A673 (cell line): ENCODE data around the gene ZNF76. TPM values are rescaled to one million over a fixed set of nuclear protein-coding genes. Genes with fewer than 3 reads are reported as not detected.

ENCODE experiments used
- BruUV-seq: library from RNA; stranded (reverse); fragments of 400-500 nt; replicated peaks from 2 replicates; lab custom pipeline; 2021; lab: Mats Ljungman, UMichigan
- CTCF ChIA-PET: fragments of 300-600 bp; sonication (Branson Sonifier 250); formaldehyde crosslinking; loops from one replicate; lab custom pipeline; 2022; ENCODE audit warnings: antibody characterized with exemption; lab: Charles Lee
- POLR2A ChIA-PET: fragments of 300-600 bp; sonication (Branson Sonifier 250); formaldehyde crosslinking; loops from one replicate; lab custom pipeline; 2022; ENCODE audit warnings: antibody characterized with exemption; ENCODE audit not compliant: low non-redundant PET; lab: Charles Lee
- DNase-seq: peaks from one replicate; pipeline ENCODE4 v3.0.0-alpha.2; 2015; ENCODE audit warnings: low spot score
- H3K27ac ChIP-seq: fragments of 200-600 bp; sonication (generic); 2 replicates; pipeline ENCODE4 v1.5.1; 2016; ENCODE audit warnings: mixed run types, low read depth, mild to moderate bottlenecking, mixed read lengths, antibody characterized with exemption, low read length; ENCODE audit not compliant: poor library complexity, severe bottlenecking
- H3K27me3 ChIP-seq: fragments of 200-600 bp; sonication (generic); replicated peaks from 2 replicates; pipeline ENCODE4 v1.6.1; 2017; ENCODE audit warnings: mixed run types, low read depth, mild to moderate bottlenecking, mixed read lengths, antibody characterized with exemption, low read length; ENCODE audit not compliant: insufficient read depth, poor library complexity
- H3K36me3 ChIP-seq: fragments of 200-600 bp; sonication (generic); 2 replicates; pipeline ENCODE4 v1.6.1; 2016; ENCODE audit warnings: mixed run types, mild to moderate bottlenecking, mixed read lengths, antibody characterized with exemption, low read length; ENCODE audit not compliant: insufficient read depth, poor library complexity, severe bottlenecking
- H3K4me1 ChIP-seq: fragments of 200-600 bp; sonication (generic); 2 replicates; pipeline ENCODE4 v1.6.1; 2017; ENCODE audit warnings: mixed run types, mild to moderate bottlenecking, mixed read lengths, antibody characterized with exemption, low read length; ENCODE audit not compliant: insufficient read depth, poor library complexity, severe bottlenecking
- H3K4me3 ChIP-seq: fragments of 200-600 bp; sonication (generic); 2 replicates; pipeline ENCODE4 v1.5.1; 2016; ENCODE audit warnings: low read depth, mixed run types, mild to moderate bottlenecking, mixed read lengths, low read length; ENCODE audit not compliant: poor library complexity, severe bottlenecking
- H3K9me3 ChIP-seq: fragments of 200-600 bp; sonication (generic); 2 replicates; pipeline ENCODE4 v1.6.1; 2016; ENCODE audit warnings: mixed run types, low read depth, mild to moderate bottlenecking, mixed read lengths, antibody characterized with exemption, low read length; ENCODE audit not compliant: poor library complexity, severe bottlenecking
- CTCF ChIP-seq: fragments of 300-800, 200-600 bp; sonication (generic); conservative IDR thresholded peaks from 2 replicates; pipeline ENCODE4 v1.5.1; 2017; ENCODE audit warnings: low read depth, mild to moderate bottlenecking, antibody characterized with exemption, low read length, moderate library complexity, mixed read lengths
- EZH2 ChIP-seq: fragments of 200-600 bp; sonication (generic); IDR thresholded peaks from 2 replicates; pipeline ENCODE4 v1.6.1; 2017; ENCODE audit warnings: borderline replicate concordance, low read depth, mild to moderate bottlenecking, mixed read lengths, antibody characterized with exemption, low read length; ENCODE audit not compliant: poor library complexity, severe bottlenecking
- intact Hi-C: fragments of 100-400 bp; cut with micrococcal nuclease; formaldehyde crosslinking; loops from one replicate; pipeline ENCODE4 v1.10.0; 2022; ENCODE audit not compliant: unreplicated experiment
- total RNA-seq: library from RNA; stranded (reverse); gene quantifications from 2 replicates; pipeline ENCODE4 v1.2.3, GENCODE V29; 2021

Gene ZNF76
- total RNA-seq, 1 experiment from 2014 or later: 28.7 TPM

GRCh38 chr6:35283361-35283760 is 23.8 kb downstream of the ZNF76 start:
- no TSS peak for BruUV-seq
- intact Hi-C loops: no loop called here
- peaks cover 31% of the 10 kb centered on the region for H3K36me3 ChIP-seq

DNA sequence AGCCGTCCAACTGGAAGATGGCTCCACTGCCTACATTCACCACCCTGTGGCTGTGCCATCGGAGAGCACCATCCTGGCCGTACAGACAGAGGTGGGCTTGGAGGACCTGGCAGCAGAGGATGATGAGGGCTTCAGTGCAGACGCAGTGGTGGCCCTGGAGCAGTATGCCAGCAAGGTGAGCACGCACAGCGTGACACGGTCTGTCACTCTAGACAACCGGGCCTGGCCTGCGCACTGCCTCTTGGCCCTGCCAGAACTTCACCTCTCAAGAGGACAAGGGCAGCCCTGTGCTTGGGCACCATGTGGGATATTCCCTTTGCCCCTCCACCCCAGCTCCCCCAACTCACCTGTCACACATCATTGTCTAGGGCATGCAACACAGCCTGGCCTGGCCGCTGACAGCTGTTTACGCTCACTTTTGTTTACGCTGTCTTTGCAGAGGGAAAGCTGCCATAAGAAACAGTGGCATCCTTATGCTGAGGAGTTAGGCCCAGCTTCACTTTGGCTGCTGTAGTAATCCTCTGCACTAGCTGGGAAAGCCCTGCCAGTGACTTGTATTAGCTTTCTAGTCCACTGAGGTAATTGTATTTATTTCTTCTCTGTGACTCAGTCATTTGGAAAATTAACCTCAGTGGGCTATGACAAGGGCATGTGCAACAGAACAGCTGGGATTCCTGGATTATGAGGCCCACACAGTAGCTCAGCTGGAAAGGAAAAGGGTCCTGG is 28.3 kb downstream of the ZNF76 start:
- no peak for TF ChIP-seq CTCF
- TF ChIP-seq EZH2: no peak
- no peaks in the 10 kb centered on the region for H3K9me3 ChIP-seq
- H3K4me1 ChIP-seq: no peaks in the 10 kb centered on the region
- H3K4me3 ChIP-seq: no peak overlapping the region
- CTCF ChIA-PET: no interaction called here
- BruUV-seq: no TSS peak
- no peaks in the 10 kb centered on the region for H3K27me3 ChIP-seq
- DNase-seq: no peak
- peaks cover 44% of the 10 kb centered on the region for H3K36me3 ChIP-seq
- POLR2A ChIA-PET: no interaction called here
- intact Hi-C loops: no loop called here
- H3K27ac ChIP-seq: no peak overlapping the region

More at GRCh38 chr6:35283361-35283760, 23.8 kb downstream of the ZNF76 start:
- Histone ChIP-seq H3K27me3 (no peaks in the 10 kb centered on the region), H3K9me3 (no peaks in the 10 kb centered on the region), H3K4me1 (no peaks in the 10 kb centered on the region), H3K27ac (no peak overlapping the region), H3K4me3 (no peak overlapping the region)
- ChIA-PET CTCF (interaction anchor here (0.5 kb wide), 1 partner anchor 169 kb away, joined by 5 read pairs; no protein-coding TSS in a partner anchor), POLR2A (no interaction called here)
- no peak for DNase-seq
- TF ChIP-seq CTCF (no peak), EZH2 (no peak)

DNA sequence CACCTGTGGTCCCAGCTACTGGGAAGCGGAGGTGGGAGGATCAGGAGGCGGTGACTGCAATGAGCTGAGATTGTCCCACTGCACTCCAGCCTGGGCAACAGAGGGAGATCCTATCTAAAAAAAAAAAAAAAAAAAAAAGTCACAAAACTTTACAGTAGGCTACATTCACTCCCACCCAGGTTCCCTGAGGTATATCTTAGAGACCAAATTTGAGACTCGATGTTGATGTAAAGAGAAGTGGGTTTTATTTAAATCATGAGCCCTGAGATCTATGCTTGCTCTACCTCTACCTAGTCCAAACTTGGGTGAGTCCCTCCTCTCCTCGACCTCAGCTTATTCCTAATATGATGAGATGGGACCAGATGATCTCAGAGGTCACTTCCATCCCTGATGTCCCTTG is 29.3 kb downstream of the ZNF76 start:
- Histone ChIP-seq H3K9me3 (no peaks in the 10 kb centered on the region), H3K27ac (no peak overlapping the region), H3K36me3 (peaks cover 37% of the 10 kb centered on the region), H3K4me3 (no peak overlapping the region), H3K27me3 (no peaks in the 10 kb centered on the region), H3K4me1 (no peaks in the 10 kb centered on the region)
- BruUV-seq: no TSS peak
- DNase-seq: no peak
- TF ChIP-seq CTCF (no peak), EZH2 (no peak)
- ChIA-PET POLR2A (no interaction called here), CTCF (no interaction called here)
- intact Hi-C loops: no loop called here
